NCI-H345 (cell line): ENCODE measurements around the gene ITPKA.

Source experiments
- DNase-seq: peaks from one replicate; lab custom pipeline; 2025; lab: John Stamatoyannopoulos, UW

ITPKA gene

DNA sequence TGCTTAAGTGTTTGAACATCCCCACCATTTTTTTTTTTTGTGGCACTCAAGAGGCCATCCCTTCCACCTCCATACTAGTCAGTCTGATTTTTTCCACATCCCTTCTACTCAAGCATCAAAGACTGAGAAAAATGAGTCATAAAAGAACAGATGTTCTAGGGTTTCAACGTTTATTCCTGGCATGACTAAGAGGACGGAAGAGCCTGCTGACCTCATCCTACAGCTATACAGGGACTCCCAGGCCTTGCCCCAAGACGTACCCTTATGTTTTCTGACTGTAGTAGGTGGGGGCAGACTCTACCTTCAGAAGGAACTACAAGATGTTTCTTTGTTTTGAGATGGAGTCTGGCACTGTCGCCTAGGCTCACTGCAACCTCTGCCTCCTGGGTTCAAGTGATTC is 3.3 kb upstream of the ITPKA start:
- DNase-seq, result no peak

DNA sequence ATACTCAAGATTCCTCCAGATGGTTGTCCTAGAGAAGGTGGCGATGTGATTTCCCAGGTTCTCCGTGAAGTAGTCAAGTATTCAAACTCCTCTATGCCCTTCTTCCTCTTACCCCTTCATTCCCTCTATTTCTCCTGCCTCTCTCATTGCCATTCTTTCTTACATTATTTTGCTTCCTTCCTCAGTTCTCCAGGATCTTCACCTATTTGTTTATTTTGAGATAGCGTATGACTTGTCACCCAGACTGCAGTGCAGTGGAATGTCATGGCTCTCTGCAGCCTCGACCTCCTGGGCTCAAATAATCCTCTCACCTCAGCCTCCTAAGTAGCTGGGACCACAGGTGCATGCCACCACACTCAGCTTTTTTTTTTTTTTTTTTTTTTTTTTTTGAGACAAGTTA is 1.8 kb upstream of the ITPKA start:
- no peak for DNase-seq

DNA sequence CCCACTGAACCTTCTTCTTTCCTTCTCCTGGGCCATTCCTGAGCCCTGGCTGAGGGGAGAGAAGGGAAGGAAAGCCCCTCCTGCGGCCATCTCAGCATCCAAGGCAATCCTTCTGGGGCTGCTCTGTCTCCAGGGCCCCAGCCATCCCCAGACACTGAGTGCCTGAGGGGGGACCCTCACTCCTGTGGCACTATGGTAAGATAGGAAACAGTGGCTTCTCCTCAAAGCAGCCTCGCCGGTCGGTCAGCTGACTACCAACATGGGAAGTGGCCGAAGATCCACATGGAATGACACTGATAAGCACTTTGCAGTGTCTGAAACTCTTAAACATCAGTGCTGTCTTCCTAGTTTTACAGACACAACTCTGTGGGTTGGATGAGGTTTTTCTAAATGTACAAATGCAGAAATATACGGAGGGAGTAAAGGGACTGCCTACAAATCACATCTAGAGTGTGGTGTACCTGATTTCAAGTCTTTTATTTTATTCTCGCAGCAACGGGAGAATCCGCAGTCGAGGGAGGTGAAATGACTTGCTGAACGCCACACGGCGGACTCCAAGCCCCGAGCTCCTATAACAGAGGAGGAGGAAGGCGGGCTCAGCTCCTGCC is 973 bp upstream of the ITPKA start:
- no peak for DNase-seq

DNA sequence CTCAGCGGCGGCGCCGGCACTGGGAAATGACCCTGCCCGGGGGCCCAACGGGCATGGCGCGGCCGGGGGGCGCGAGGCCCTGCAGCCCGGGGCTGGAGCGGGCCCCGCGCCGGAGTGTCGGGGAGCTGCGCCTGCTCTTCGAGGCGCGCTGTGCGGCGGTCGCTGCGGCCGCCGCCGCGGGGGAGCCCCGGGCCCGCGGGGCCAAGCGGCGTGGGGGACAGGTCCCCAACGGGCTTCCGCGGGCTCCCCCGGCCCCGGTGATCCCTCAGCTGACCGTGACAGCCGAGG is 172 bp downstream of the ITPKA start:
- DNase-seq, result no peak

DNA sequence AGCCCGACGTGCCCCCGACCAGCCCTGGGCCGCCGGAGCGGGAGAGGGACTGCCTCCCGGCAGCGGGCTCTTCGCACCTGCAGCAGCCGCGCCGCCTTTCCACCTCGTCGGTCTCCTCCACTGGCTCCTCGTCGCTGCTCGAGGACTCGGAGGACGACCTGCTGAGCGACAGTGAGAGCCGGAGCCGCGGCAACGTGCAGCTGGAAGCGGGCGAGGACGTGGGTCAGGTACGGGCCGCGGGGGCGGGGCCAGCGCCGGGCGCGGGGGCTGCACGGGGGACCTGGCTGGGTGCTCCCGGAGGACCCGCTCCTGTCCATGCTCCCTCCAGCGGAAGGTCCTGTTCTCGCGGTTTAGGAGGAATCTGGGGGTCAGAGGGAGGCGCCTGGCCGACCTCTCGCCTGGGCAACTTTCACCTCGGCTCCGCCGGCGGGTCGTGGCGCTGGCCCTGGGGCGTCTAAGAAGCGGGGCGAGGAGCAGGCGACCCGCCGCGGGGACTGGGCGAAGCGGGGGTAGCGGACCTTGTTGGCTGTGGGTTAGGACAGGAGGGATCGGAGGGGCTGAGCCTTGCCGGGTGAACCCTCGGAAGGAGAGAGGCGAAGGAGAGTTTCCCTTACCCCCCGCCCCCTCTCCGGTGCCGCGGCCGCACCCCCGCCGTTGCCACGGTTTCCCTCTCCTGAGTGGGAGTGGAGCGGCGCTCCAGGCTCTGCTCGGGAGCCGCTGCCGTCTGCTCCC is 682 bp downstream of the ITPKA start:
- peak; percentile 25 for DNase-seq

DNA sequence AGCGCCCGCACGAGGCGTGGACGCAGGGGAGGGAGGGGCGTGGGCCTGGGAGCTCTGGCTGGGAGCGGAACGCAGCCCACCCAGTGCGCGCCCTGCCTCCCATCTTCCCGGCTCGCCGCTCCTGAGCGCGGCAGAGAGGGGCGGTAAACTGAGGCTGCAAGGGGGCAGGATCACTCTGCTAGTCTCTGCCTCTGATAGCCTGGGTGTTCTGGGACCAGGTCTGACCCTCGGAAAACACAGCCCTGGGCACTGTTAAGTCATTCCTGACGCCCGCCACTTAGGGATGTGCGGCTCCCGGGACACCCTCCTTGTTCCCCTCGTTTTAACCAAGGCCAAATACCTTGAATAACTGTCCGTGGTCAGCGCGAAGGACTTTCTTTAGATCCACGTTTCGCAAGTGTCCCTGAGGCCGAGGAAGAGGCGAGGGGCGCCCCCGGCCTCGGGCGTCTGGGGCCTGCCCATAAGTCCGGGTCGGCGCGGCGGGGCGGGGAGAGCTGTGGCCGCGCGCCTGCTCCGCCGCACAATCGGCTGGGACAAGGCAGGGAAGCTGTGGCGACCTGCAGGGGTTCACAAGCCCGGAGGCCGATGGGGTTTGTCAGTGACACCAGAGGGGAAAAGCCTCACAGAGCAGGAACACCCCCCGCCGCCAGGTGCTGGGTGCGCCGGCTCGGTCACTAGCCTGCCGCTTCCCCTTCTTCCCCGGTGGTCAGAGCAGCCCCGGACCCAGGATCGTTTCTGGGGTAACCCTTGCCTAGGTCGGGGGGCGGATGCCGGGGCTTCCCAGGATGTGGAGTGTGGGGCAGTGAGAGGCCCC is 1.5 kb downstream of the ITPKA start:
- DNase-seq, result no peak

DNA sequence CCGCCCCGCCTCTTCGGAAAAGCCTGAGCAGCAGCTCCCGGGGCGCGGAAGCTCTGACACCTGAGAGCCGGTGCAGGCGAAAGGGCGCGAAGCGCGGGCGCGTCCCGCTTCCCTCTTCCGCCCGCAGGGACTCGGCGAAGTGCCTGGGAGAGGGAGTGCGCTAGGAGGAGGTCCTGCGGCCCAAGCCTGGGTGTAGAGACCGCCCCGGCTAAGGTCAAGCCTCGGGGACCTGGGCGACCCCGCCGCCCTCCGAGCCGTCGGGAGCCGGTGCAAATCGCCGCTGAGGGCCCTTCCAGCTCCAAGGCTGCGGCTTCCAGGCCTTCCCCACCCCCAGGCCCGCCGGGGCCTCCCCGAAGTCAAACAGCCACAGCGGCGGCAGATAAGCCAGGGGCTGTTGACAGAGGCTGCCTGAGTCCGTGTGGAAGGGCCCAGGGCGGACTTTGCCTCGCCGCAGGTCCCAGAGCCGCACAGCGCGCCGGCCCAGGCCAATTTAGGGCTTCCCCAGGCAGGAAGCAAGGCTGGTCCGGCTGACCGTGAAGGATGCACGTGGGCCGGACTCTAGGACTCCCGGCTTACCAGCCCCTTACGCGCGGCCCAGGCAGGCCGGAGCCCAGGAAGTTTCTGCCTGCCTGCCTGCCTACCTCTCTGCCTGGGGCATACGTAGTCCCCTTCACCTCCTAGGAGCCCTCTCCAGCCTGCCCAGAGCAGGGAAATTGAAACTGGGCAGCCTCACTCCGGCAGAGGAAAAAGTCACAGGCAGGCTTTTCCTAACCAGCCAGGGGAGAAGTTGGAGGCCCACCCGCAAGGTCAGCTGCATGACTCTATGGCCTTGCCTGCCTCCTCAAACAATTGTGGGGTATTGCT is 2.3 kb downstream of the ITPKA start:
- DNase-seq, result no peak

DNA sequence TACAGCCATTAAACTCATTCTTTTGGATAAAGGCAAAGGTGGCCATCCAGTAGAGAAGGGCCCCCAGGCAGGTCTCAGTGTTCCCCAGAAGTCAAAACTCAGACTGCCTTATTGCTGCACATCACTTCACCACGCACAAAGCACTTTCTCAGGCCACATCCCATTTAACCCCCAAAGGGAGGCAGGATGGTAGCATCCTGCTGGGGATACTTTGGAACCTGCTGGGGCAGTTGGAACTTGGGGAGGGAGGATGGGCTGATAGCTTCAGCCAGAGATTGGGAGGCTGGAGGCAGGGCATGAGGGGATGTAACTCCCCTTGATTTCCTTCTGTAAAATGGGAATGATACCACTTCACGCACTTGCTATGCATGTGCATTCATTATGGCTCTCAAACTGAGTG is 5.0 kb downstream of the ITPKA start:
- no peak for DNase-seq

DNA sequence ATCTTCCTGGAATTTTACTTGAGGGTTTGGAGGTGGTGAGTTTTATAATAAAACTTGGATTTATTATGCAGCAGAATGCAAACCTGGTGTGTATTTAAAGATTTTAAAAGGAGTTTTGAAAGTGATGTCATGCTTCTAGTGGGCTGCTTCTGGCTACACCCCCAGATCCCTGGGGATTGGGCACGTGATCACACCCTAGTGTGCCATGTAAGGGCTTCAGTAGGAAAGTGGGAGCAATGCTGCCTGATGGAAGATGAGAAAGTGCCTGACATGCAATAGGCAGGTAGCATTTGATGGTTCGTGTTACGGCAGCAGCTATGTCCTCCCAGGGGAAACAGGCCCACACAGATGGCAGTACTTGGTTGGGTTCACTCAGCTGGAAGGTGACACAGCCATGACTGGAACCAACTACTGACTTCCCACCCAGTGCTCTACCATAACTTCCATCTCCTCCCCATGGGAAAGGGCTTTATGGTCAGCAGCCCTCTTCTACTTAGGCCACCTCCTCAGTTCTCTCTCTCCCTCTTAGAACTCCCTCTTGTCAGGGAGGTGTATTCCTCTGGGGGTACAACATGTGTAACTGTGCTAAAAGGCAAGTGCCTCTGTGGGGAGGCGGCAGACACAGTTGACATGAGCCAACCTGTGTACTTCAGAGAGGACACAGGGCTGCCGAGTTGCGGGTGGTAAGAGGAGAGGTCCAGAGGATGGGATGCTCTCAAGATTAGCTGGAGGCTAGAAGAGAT is 5.6 kb downstream of the ITPKA start:
- peak; percentile 1 for DNase-seq

DNA sequence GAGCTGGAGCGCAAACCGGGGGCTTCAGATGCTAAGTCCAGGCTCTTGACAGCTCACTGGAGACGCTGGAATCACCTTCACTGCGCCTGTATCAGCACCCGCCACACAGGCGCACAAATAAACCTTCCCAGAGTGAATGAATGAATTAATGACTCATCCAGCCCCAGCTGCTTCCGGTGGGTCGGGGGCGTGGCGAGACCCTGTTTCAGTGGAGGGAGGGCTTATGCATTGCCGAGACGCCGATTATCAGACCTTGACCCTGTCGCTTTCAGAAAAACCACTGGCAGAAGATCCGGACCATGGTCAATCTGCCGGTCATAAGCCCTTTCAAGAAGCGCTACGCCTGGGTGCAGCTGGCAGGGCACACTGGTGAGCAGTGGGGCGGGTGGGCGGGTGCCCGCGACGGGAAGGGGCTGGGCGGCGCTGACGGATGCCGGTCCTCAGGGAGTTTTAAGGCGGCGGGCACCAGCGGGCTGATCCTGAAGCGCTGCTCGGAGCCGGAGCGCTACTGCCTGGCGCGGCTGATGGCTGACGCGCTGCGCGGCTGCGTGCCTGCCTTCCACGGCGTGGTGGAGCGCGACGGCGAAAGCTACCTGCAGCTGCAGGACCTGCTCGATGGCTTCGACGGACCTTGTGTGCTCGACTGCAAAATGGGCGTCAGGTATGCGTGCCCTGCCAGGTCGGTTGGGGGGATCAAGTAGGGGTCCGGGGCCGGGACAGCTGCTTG is 7.7 kb downstream of the ITPKA start:
- no peak for DNase-seq

DNA sequence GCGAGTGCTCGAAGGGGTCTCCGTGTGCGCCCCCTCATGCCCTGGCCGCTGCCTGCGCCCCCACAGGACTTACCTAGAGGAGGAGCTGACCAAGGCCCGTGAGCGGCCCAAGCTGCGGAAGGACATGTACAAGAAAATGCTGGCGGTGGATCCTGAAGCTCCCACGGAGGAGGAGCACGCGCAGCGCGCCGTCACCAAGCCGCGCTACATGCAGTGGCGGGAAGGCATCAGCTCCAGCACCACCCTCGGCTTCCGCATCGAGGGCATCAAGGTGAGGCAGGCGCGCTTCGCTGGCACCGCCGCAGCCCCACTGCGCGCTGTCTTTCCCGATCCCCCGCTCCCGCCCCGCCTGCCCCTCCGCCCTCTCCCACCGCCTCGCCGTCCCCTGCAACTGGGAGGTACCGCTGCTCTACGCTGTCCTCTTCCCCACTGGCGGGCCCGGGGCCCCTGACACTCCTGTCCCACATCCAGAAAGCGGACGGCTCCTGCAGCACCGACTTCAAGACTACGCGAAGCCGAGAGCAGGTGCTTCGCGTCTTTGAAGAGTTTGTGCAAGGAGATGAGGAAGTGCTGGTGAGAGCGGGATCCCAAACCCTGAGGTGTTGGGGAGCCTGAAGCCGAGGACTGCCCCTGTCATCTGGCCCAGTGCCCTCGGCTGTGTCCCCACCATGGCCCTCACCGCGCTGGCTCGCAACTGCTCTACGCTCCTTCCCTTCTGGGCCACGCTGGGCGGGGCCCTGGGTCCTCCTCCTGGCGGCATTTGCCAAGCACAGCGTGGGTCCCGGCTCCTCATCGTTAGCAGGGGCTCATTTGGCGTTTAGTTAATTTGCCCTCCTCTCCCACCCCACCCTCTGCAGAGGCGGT is 8.5 kb downstream of the ITPKA start:
- no peak for DNase-seq

DNA sequence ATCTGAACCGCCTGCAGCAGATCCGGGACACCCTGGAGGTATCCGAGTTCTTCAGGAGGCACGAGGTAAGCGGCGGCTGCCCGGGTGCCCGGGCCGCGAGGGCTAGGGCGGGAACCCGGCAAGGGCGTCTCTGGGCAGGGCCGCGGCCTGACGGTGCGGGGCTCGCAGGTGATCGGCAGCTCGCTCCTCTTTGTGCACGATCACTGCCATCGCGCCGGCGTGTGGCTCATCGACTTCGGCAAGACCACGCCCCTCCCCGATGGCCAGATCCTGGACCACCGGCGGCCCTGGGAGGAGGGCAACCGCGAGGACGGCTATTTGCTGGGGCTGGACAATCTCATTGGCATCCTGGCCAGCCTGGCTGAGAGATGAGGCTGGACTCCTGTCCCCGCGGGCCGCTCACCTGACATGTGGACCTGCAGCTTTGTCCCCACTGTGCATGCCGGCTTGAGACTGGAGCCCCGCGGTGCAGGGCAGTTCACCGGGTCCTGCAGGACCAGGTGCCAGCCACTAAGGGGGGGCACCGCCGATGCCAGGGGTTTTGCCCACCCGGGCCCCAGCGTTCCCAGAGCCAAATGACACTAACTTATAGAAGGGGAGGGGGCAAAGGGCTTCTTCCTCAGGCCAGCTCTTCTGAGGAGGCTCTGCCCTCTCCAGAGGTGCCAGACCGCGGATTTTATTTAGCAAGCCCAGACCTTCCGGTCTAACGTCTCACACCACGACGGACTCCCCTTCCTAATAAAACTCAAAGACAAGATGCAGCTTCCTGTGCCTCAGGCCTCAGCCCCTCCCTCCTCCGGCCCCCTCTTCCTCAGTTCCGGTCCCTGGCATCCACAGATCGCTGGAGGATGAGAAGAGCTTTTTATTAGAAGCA is 9.4 kb downstream of the ITPKA start:
- no peak for DNase-seq

DNA sequence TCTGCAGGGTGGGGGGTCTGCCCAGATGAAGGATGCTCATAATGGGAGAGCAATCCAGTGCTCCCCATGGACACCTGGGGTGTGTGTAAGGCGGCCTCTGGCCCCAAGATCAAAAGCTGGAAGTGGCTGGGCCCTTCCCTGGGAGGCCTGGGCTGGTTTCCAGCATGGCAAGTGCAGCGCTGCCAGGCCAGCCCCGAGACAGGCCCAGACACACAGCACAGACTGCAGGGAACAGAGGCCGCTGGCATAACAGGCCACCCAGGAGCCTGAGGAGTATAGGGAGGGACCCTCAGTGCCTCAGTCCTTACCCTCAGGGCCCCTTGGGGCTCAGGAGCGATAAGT is 10.0 kb downstream of the ITPKA start:
- DNase-seq, result no peak

DNA sequence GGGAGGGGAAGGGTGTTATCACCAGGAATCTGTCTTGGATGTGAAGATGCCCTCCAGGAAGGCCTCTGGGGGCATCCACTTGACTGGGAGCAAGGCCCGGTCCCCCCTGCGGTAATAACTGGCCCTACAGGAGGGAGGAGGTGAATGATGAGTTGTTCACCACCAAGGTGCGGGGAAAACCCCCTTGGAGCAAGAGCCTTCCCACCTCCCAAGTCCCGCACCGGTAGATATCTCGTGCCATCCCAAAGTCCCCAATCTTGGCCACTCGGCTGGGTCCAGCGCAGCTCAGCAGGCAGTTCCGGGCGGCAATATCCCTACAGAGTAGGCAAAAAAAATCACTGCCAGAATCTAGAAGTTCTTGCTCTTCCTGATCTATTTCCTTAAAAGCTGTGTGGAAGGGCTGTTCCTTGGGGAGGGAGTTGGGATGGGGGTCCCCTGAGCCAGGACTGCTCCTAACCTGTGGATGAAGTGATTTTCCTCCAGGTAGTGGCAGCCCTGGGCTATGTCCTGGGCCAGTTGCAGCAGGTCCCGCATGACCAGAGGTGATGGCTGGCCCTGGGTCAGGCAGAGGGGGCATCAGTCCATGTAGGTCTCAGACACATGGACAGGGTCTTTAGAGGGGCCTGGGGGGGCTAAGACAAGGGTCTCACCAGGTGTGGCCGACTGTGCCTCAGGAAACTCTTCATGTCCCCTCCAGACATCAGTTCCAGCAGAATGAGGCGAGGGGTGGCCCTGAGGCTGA is 11.2 kb downstream of the ITPKA start:
- DNase-seq, result no peak

DNA sequence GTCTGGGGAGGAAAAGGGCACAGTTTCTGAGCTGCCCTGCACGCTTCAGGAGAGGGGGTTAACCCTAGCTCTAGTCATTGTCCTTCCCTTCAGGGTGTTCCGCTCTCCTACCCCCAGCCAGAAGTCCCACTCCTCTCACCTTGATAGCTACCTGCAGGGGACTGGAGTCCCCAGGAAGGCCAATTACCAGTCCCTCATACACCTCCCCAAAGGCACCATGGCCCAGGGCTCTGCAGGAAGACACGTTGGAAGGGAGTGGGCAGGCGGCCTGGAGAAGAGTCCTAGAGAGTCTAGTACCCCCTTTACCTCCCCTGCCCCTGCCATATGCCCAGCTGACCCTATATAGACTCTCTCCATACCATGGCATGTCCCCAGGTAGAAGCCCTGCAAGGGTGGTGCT is 12.1 kb downstream of the ITPKA start:
- DNase-seq, result no peak

DNA sequence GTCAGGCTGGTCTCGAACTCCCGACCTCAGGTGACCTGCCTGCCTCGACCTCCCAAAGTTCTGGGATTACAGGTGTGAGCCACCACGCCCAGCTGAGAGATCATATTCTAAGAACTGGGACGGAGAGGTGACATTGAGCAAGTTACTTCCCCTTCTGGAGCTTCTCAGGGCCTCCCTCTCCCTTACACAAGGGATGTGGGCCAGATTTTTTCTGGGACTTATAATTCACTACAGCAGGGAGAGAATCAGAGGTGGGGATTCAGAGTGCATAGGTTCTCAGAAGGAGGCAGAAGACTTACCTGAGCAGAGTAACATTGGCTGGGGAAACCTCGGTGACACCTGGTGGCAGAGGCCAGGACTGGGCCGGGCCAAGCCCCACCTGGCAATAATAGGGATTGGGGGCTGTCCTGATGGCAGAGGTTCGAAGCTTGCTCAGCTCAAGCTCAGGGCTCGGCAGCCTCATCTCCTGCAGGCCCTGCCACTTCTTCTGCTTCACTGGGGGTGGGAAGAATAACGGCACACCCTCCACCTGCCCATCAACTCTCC is 13.2 kb downstream of the ITPKA start:
- no peak for DNase-seq

DNA sequence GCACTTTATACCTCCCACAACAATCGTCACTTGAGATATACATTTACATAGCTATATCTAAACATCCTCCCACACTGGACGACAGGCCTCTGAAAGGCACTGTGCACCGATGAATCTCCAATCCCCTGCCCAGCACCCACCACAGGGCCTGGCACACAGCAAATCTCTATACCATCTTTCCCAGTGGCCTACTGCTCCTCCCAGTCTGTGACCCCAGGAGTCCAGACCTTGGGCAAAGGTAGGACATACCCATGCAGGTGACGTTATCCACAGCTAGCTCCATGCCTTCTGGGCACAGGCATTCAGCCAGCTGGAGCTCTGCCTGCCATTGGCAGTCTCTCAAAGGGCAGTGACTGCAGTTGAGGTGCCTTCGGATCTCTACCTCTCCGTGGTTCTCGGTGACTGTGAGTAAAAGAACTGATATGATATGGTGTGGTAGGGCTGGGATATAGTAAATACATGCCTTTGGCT is 14.2 kb downstream of the ITPKA start:
- DNase-seq, result no peak

DNA sequence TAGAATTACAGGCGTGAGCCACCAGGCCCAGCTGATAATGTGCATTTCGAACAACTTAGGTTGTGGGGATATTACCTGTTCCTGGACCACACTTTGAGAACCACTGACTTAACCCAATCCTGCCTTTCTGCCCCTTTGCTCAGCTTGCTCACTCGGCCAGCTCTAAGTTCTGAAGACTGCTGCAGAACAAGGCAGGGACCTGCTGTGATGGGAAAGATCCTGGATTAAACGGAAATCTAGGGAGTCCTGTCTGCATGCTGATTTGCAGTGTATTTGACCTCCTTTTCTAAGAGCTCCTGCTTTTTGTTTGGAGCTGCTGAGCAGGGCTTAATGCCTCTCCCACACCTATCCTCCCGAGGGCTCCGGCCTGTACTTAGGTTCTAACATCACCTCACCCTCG is 17.1 kb downstream of the ITPKA start:
- no peak for DNase-seq
